GM18861 (cell line): ENCODE results near the gene POLR1G.
"Not testable (repeated sequence)": the region's sequence is repeated elsewhere in the genome, so short reads cannot be mapped to it uniquely, and the experiment has no call there.

Source experiments
- ATAC-seq: cut with Tn5 transposase; IDR thresholded peaks from one replicate; pipeline ENCODE4 v1.9.1; 2021; ENCODE audit not compliant: unreplicated experiment

The POLR1G gene

GRCh38 chr19:45395821-45396617, 10.4 kb upstream of the POLR1G start:
- no peak for ATAC-seq

- no peak for ATAC-seq
Observed at GRCh38 chr19:45400192-45400591, 6.3 kb upstream of the POLR1G start.

GRCh38 chr19:45401815-45402214, 4.6 kb upstream of the POLR1G start:
- no peak for ATAC-seq

GRCh38 chr19:45402298-45403061, 4.0 kb upstream of the POLR1G start:
- no peak for ATAC-seq

- ATAC-seq, result no peak
Observed at GRCh38 chr19:45403272-45403671, 3.2 kb upstream of the POLR1G start.

- peak; percentile 27 for ATAC-seq
Observed at GRCh38 chr19:45403781-45404556, 2.5 kb upstream of the POLR1G start.

GRCh38 chr19:45404557-45405434, 1.6 kb upstream of the POLR1G start, which contains the start of gene PPP1R13L:
Gene PPP1R13L, minus strand, starts transcription at chr19:45405069. Its CDS starts 6,751 bp downstream, at chr19:45398318.
- peak; percentile 11 for ATAC-seq

GRCh38 chr19:45405435-45406225, 814 bp upstream of the POLR1G start:
- peak; percentile 33 for ATAC-seq

- ATAC-seq, result no peak
Observed at GRCh38 chr19:45407091-45407375, 589 bp downstream of the POLR1G start.

- not testable (repeated sequence) for ATAC-seq
Observed at GRCh38 chr19:45407585-45407984, 1.1 kb downstream of the POLR1G start.

- ATAC-seq, result no peak
Observed at GRCh38 chr19:45408121-45408520, 1.7 kb downstream of the POLR1G start.

- no peak for ATAC-seq
Observed at GRCh38 chr19:45408830-45409556, 2.5 kb downstream of the POLR1G start.

GRCh38 chr19:45409557-45409920, 3.1 kb downstream of the POLR1G start:
- no peak for ATAC-seq

GRCh38 chr19:45410330-45410729, 3.9 kb downstream of the POLR1G start:
- not testable (repeated sequence) for ATAC-seq

- no peak for ATAC-seq
Observed at GRCh38 chr19:45413497-45413896, 7.1 kb downstream of the POLR1G start.

GRCh38 chr19:45414468-45414867, 8.0 kb downstream of the POLR1G start:
- no peak for ATAC-seq

- no peak for ATAC-seq
Observed at GRCh38 chr19:45417151-45417550, 10.7 kb downstream of the POLR1G start.

GRCh38 chr19:45418802-45419201, 12.4 kb downstream of the POLR1G start:
- ATAC-seq, result no peak

- ATAC-seq, result peak; percentile 47
Observed at GRCh38 chr19:45419396-45419795, 13.0 kb downstream of the POLR1G start.
